Endometrium (tissue), 2 donors: Measurements from ENCODE around the gene SIVA1.

Experiments
- FAIRE-seq: peaks from 2 replicates; lab custom pipeline; 2012; peaks lifted over from hg19 to GRCh38; lab: Jason Lieb, UNC
- donor health status: control.
- donor health status: control.

Gene SIVA1

DNA sequence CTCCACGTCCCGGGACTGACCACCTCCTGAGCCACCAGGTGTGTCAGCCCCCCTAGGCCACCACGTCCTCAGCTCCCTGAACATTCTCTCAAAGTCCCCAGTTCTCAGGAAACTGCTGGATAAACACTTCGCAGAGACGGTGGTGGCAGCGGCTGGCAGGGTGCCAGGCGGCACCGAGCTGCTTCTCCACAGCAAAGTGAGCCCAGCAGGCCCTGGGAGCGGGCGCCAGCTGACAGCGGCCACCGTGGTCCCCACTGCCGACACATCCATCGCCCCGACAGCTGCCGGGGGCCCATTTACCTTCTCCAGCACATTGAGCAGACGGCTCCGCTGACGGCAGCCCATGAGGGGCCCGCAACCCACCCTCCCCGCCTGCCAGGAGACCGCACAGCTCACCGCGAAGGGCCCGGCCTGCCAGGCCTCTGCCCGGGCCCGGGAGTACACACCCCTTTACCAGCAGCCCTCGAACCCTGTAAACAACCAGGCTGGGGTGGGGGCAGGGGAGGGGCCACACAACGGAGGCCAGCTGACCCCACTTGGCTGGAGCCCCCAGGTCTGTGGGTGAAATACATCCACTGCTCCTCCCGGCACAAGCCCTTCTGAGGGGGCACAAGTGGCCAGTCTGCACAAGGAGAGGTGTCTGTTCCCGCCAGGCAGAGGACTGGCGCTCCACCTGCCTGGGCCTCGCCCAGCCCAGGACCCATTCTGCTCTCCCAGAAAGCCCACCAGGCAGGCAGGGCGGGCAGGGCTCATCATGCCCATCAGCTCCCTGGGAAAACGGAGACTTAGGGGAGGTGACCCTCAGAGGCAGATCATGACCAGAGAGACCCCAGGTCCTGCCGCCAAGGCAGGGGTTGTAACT, 32.1 kb downstream of the SIVA1 start:
- no peak for FAIRE-seq

GRCh38 chr14:104785708-104786080, 32.7 kb downstream of the SIVA1 start:
- no peak for FAIRE-seq

DNA sequence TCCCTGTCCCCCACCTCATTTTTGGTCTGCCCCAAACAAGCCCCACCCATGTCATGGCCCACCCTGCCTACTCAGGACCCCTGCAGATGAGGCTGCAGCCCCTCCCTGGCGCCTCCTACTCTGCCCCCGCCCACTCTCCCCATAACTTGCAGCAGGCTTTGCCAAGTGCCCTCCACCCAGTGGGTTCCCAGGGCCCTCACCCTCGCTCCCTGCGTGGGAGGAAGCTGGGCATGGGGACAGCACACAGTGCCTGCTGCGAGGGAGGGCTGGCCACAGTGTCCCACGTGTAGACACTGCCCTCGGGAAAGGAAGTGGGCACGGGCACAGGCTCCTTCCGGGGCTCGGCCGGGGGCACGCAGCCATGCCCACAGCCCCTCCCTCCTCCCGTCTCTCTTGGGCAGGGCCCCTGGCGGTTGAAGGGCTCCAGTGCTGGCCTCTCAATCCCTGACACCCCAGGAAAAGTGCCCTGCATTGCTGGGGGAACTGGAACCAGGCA, 33.2 kb downstream of the SIVA1 start:
- FAIRE-seq: no peak

DNA sequence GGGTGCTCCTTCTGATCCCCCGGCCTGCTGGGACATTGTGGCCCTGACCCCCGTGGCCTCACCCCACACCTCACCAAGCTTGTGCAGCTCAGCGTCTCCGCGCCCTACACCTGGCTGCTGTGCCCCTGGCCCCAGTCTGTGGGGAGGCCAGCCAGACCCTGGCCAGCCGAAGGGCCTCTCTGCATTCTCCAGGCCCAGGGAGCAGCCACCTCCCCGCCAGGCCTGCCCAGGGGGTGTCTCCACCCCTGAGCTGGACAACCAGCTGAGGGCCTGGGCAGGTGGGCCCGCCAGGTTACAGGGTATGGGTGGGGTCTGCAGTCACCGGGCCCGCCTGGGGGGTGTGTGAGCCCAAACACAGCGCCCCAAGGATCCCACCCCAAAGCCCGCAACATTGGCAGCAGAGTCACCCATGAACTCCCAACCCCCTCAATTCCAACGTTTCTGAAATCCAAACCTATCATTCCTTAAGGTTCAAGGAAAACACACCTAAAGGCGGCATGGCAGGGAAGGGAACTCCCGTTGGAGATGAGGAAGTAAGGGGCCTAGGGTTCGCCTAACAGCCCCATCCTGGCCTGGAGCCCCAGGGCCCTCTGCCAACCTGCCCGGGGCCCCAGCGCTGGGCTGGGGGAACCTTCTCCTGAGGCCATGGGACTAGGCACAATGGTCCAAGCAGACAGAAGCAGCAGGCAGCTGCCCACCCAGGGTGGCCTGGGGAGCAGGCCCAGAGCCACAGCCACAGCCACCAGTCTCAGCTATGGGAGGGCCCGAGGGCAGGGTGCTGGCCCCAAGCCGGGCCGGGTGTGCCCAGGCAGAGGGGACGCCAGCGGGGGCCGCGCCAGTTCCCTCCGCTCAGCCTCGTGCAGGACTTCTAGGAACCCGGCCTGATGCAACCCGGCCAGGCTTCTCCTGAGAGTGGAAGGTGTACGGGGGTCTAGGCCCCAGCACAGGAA, 34.1 kb downstream of the SIVA1 start:
- no peak for FAIRE-seq

GRCh38 chr14:104787736-104788135, 34.8 kb downstream of the SIVA1 start:
- no peak for FAIRE-seq

DNA sequence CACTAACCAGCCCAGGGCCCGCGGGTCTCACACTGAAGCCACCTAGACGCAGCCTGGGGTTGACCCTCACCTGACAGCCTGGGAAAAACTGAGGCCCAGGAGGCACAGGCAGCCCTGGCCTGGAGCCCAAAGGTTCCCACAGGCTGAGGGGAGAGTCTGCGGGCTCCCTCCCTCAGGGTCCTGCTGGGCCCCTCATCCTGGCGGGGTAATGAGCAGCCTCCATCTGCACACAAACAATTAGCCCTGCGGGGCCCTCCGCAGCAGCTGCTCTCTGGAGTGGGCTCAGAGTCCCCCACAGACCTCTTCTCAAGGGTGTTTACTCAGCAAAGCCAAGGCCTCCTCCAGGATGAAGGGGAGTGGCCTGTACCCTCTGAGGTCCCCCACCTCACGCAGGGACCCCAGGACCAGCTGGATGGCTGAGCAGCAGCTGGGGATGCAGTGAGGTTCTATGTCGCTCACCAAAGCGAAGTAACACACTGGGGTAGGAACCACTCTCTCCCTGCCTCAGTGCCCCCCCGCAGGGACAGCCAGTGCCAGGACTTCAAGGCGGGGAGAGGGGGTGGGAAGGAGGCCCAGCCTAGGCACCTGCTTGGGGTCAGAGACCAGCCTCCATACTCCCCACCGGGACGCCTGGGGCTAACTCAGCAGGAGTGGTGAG, 35.3 kb downstream of the SIVA1 start:
- FAIRE-seq: no peak

DNA sequence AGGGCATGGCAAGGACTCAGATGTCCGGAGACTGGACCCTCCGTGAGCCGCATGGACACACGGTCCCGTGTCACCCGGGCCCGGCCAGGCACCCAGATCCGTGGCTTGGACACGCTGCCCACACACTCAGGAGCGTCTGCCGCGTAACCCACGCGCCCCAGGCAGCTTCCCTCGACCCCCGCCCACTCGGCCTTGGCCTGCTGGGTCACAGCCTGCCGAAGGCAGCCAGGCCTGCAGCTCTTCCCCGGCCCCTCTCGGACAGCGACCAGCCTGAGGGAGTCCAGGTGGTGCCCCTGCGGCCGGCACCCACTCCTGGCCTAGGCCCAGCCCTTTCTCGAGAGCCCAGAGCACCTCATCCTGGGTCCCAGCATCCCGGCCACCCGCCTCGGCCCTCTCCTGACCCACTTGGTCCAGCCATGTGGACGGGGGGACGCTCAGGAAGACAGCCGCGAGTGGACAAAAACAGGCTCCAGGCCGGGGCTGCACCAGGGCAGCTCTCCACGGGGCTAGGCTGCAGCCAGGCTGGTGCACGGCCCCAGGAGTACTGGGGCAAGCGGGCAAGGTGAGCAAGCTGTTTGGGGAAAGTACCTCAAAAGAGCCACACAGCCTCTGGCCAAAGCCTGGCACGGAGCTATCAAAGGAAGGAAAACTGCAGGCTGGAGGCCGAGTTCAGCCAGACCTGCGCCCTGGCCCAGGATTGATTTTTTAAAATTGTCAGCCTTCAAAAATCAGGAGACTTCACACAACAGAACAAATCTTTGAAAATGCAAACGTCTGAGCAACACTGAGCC, 36.1 kb downstream of the SIVA1 start:
- no peak for FAIRE-seq

- no peak for FAIRE-seq
These were observed 37.1 kb downstream of the SIVA1 start for GRCh38 chr14:104789752-104790743.

GRCh38 chr14:104791425-104791824, 38.5 kb downstream of the SIVA1 start:
- FAIRE-seq: no peak

GRCh38 chr14:104792101-104792884, 39.3 kb downstream of the SIVA1 start:
- no peak for FAIRE-seq

- no peak for FAIRE-seq
These were observed 40.2 kb downstream of the SIVA1 start for GRCh38 chr14:104792945-104793702.

DNA sequence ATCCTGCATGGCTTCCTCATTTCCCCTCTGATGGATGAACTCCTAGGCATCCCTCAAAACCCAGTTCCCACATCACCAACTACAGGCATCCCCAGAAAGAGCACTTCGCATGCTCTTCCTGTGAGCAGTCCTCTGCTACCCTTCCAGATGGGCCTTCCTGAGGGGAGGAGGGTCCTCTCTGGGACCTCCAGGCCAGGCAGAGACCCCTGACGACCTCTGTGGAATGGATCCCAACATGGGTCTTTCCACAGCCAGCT, 40.7 kb downstream of the SIVA1 start:
- no peak for FAIRE-seq

- no peak for FAIRE-seq
These were observed 41.2 kb downstream of the SIVA1 start for GRCh38 chr14:104794099-104794498.

- no peak for FAIRE-seq
These were observed 41.7 kb downstream of the SIVA1 start for GRCh38 chr14:104794631-104794992.

- no peak for FAIRE-seq
These were observed 42.2 kb downstream of the SIVA1 start, which contains the start of gene AKT1 for GRCh38 chr14:104794993-104795780. AKT1 (minus strand) TSS chr14:104795748; CDS start chr14:104792643, 3,105 bp downstream.

GRCh38 chr14:104795781-104796686, 43.1 kb downstream of the SIVA1 start:
- FAIRE-seq: no peak

DNA sequence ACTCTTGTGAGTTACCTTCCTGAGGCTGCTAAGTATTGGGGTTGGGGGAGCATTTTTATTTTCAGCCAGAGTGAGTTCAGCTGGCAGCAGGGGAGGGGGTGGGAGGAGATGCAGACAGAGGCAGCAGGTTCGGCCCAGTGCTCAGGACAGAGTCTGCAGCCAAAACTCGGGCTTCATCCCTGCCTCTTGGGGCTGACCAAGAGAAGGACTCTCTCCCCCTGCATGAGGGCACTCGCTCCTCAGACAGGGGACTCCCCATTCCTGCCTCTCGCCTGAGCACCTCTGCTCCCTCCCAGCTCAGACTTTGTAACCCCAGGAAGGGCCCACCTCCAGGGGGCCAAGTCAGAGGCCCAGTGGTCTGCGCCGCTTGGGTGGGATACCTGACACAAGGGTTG, 43.7 kb downstream of the SIVA1 start:
- FAIRE-seq: no peak
